Osteoblast (primary cell): ENCODE measurements around the gene GALNT9. TPM values are rescaled to one million over a fixed set of nuclear protein-coding genes. Genes with fewer than 3 reads are reported as not detected.
"Not testable (repeated sequence)": the region's sequence is repeated elsewhere in the genome, so short reads cannot be mapped to it uniquely, and the experiment has no call there.

Source experiments
- DNase-seq: peaks from one replicate; pipeline ENCODE4 v3.0.0; 2011; ENCODE audit warnings: low spot score, mixed read lengths; ENCODE audit not compliant: insufficient read length; ENCODE audit errors: missing footprints
- H2AFZ ChIP-seq: 2 replicates; pipeline ENCODE4 v1.6.0; 2011; ENCODE audit warnings: mild to moderate bottlenecking, low read length
- H3K27ac ChIP-seq: 2 replicates; pipeline ENCODE4 v1.5.1; 2011; ENCODE audit warnings: mild to moderate bottlenecking, low read depth, low read length, moderate library complexity
- H3K27me3 ChIP-seq: 2 replicates; pipeline ENCODE4 v1.6.0; 2012; ENCODE audit warnings: mild to moderate bottlenecking, control low read depth, inconsistent platforms, low read length, moderate library complexity; ENCODE audit not compliant: insufficient read depth
- H3K36me3 ChIP-seq: 2 replicates; pipeline ENCODE4 v1.5.1; 2011; ENCODE audit warnings: mild to moderate bottlenecking, low read length, control low read depth, moderate library complexity; ENCODE audit not compliant: insufficient read depth
- H3K4me1 ChIP-seq: 2 replicates; pipeline ENCODE4 v1.5.1; 2011; ENCODE audit warnings: mild to moderate bottlenecking, low read length, control low read depth, moderate library complexity; ENCODE audit not compliant: insufficient read depth
- H3K4me2 ChIP-seq: 2 replicates; pipeline ENCODE4 v1.6.0; 2011; ENCODE audit warnings: mild to moderate bottlenecking, low read length; ENCODE audit not compliant: insufficient read depth
- H3K4me3 ChIP-seq: fragments of 200-600 bp; sonication (generic); 3 replicates; pipeline ENCODE4 v1.5.1; 2012; ENCODE audit warnings: mild to moderate bottlenecking, low read length, inconsistent platforms; ENCODE audit not compliant: insufficient read depth
- H3K79me2 ChIP-seq: 2 replicates; pipeline ENCODE4 v1.6.0; 2012; ENCODE audit warnings: mild to moderate bottlenecking, low read length, control low read depth, inconsistent platforms; ENCODE audit not compliant: insufficient read depth
- H3K9me3 ChIP-seq: 2 replicates; pipeline ENCODE4 v1.5.1; 2011; ENCODE audit warnings: low read depth, low read length, control low read depth
- H4K20me1 ChIP-seq: 2 replicates; pipeline ENCODE4 v1.6.0; 2012; ENCODE audit warnings: mild to moderate bottlenecking, low read length, control low read depth; ENCODE audit not compliant: insufficient read depth
- total RNA-seq: library from RNA; depleted of rRNA; stranded (reverse); fragments of >200 nt; gene quantifications from 2 replicates; pipeline ENCODE4 v1.2.3, GENCODE V29; 2012
- TF ChIP-seq, protein P1 (sequence below): IDR thresholded peaks from 2 replicates; pipeline ENCODE4 v1.5.1; 2011; ENCODE audit warnings: mild to moderate bottlenecking, low read depth, low read length, moderate library complexity; ENCODE audit errors: extremely low read depth

GALNT9 gene
- total RNA-seq, 1 donor: 0.36 TPM

DNA sequence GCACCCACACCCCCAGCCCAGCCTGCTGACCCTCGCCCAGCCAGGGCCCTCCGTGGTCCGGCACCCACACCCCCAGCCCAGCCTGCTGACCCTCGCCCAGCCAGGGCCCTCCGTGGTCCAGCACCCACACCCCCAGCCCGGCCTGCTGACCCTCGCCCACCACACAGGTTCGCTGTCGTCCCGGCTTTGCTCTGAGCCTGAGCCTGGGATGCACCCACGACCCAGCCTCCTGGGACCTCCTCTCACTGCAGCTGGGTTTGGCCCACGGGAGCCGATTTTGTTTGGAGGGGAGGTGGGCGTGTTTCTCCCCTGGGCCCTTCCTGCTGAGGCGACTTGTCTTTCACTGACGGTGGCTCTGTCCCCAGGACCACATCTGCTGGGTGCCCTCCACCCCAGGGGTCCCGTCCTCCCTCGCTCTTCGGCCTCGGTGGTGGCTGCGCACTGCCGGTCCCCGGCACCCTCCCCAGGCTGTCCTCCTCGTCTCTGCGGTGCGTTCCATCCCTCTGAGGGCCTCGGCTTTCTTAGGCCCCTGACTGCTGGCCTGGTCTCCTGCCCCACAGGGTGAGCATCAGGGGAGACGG lies 83.8 kb downstream of the GALNT9 start:
- TF ChIP-seq, protein P1, sequence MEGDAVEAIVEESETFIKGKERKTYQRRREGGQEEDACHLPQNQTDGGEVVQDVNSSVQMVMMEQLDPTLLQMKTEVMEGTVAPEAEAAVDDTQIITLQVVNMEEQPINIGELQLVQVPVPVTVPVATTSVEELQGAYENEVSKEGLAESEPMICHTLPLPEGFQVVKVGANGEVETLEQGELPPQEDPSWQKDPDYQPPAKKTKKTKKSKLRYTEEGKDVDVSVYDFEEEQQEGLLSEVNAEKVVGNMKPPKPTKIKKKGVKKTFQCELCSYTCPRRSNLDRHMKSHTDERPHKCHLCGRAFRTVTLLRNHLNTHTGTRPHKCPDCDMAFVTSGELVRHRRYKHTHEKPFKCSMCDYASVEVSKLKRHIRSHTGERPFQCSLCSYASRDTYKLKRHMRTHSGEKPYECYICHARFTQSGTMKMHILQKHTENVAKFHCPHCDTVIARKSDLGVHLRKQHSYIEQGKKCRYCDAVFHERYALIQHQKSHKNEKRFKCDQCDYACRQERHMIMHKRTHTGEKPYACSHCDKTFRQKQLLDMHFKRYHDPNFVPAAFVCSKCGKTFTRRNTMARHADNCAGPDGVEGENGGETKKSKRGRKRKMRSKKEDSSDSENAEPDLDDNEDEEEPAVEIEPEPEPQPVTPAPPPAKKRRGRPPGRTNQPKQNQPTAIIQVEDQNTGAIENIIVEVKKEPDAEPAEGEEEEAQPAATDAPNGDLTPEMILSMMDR: no peak
- no peaks in the 10 kb centered on the region for H4K20me1 ChIP-seq
- no peaks in the 10 kb centered on the region for H3K9me3 ChIP-seq
- no peaks in the 10 kb centered on the region for H3K27me3 ChIP-seq
- no peaks in the 10 kb centered on the region for H3K4me1 ChIP-seq
- DNase-seq: no peak
- no peak overlapping the region for H3K4me3 ChIP-seq
- no peak overlapping the region for H3K27ac ChIP-seq
- H3K79me2 ChIP-seq: no peaks in the 10 kb centered on the region
- no peak overlapping the region for H2AFZ ChIP-seq
- H3K36me3 ChIP-seq: no peaks in the 10 kb centered on the region
- no peak overlapping the region for H3K4me2 ChIP-seq

DNA sequence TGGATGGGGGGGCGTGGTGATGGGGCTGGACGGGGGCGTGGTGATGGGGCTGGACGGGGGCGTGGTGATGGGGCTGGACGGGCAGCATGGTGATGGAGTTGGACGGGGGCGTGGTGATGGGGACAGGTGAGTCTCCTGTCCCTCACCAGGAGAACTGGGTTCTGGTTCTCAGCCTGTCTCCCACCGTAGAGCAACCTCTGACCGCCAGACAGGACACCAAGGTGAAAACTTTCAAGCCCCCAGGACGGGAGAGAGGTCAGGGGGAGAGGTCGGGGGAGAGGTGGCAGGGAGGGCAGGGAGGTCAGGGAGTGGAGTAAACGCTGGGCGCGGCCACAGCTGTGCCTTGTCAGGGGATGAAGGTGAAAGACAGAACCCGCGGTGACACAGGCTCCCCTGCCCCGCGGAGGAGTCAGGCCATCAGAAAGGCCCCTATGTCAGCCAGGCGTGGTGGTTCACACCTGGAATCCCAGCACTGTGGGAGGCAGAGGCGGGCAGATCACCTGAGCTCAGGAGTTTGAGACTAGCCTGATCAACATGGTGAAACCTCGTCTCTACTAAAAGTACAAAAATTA lies 84.6 kb downstream of the GALNT9 start:
- no peaks in the 10 kb centered on the region for H3K36me3 ChIP-seq
- H4K20me1 ChIP-seq: no peaks in the 10 kb centered on the region
- H2AFZ ChIP-seq: no peak overlapping the region
- TF ChIP-seq, protein P1: no peak
- H3K4me1 ChIP-seq: no peaks in the 10 kb centered on the region
- H3K79me2 ChIP-seq: no peaks in the 10 kb centered on the region
- no peak overlapping the region for H3K4me3 ChIP-seq
- no peaks in the 10 kb centered on the region for H3K27me3 ChIP-seq
- H3K27ac ChIP-seq: no peak overlapping the region
- no peaks in the 10 kb centered on the region for H3K9me3 ChIP-seq
- no peak overlapping the region for H3K4me2 ChIP-seq
- no peak for DNase-seq

DNA sequence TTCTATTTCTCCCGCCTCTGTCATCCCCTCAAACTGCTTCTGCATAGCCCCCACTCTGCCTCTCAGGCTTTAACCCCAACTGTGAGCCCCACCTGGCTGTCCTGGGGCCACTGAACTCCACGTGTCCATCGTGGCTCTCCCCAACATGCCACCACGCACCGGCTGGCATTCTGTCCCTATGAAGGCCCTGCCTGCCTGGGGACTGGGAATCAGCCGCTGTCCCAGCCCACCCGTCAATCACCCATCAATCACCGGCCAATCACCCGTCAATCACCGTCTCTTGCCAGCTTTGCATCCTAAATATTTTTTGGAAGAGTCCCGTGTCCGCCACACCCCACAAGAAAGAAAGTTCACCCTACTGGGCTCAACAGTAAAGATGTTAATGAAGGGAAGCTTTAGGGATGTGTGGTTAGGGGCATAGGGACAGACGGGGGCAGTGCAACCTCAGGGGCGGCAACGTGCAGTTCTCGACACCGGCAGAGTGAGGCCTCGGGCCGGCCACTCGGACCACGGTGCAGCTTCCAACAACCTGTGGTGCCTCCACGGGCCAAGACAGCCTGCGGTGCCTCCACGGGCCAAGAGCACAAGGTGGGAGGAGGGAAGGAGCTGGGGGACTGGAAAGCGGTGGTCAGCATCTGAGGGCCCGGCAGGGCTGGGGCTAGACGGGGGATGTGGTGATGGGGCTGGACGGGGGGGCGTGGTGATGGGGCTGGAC lies 85.6 kb downstream of the GALNT9 start:
- Histone ChIP-seq H3K4me2 (no peak overlapping the region), H2AFZ (no peak overlapping the region), H3K9me3 (no peaks in the 10 kb centered on the region), H4K20me1 (no peaks in the 10 kb centered on the region), H3K27ac (no peak overlapping the region), H3K4me3 (no peak overlapping the region), H3K4me1 (no peaks in the 10 kb centered on the region), H3K27me3 (no peaks in the 10 kb centered on the region), H3K79me2 (no peaks in the 10 kb centered on the region), H3K36me3 (no peaks in the 10 kb centered on the region)
- TF ChIP-seq, protein P1: no peak
- DNase-seq: peak; percentile 89

DNA sequence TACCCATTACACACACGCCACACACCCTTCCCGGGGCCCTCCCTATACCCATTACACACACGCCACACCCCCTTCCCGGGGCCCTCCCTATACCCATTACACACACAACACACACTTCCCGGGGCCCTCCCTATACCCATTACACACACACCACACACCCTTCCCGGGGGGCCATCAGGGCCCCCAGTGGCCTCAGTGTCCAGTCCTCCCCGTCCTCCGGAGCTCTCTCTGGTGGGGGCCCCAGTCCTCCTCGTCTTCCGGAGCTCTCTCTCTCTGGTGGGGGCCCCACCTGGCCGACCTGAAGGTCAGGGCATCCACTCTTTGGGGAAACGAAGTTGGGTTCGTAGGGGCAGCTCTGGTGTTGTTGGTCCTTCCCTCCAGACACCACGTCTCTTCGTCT lies 86.2 kb downstream of the GALNT9 start:
- not testable (repeated sequence) for DNase-seq, H3K79me2 ChIP-seq, H3K27ac ChIP-seq, H3K9me3 ChIP-seq, H4K20me1 ChIP-seq, H3K4me2 ChIP-seq, H3K36me3 ChIP-seq, H3K4me1 ChIP-seq, H3K4me3 ChIP-seq, H2AFZ ChIP-seq, H3K27me3 ChIP-seq

DNA sequence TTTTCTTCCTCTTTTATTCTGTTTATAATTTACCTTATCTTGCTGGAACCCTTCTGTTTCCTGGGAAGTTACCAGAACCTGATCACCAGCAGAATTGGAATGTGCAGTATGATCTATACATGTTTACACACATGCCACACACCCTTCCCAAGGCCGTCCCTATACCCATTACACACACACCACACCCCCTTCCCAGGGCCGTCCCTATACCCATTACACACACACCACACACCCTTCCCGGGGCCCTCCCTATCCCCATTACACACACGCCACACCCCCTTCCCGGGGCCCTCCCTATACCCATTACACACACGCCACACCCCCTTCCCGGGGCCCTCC lies 88.8 kb downstream of the GALNT9 start:
- not testable (repeated sequence) for H3K27me3 ChIP-seq, H3K9me3 ChIP-seq, DNase-seq, H3K4me2 ChIP-seq, H3K27ac ChIP-seq, H3K36me3 ChIP-seq, H4K20me1 ChIP-seq, H3K4me3 ChIP-seq, H2AFZ ChIP-seq, H3K4me1 ChIP-seq, H3K79me2 ChIP-seq
